CD14-positive monocyte (primary cell): ENCODE data around the gene SLC26A2. TPM values are rescaled to one million over a fixed set of nuclear protein-coding genes. Genes with fewer than 3 reads are reported as not detected.

Experiments used
- DNase-seq, 3 donors: peaks; one replicate each; pipeline ENCODE4 v3.0.0-alpha.2; 2011 to 2022
- H2AFZ ChIP-seq: 2 replicates; pipeline ENCODE4 v1.6.0; 2012; ENCODE audit warnings: mild to moderate bottlenecking, low read depth, low read length, inconsistent platforms; ENCODE audit not compliant: insufficient read depth, poor library complexity, severe bottlenecking
- H3K27ac ChIP-seq, 2 donors: 1 replicate in 1 of 2; 2 replicates in 1 of 2; pipeline ENCODE4 v1.5.1; 2012 to 2013; ENCODE audit warnings: low read length in 2 of 2, control low read depth in 1 of 2, inconsistent platforms in 1 of 2, low read depth in 1 of 2, mild to moderate bottlenecking in 1 of 2
- H3K27me3 ChIP-seq, 2 donors: one replicate each; pipeline versions ENCODE4 v1.6.0 to v1.6.1; 2011 to 2013; ENCODE audit warnings: low read length in 2 of 2; ENCODE audit not compliant: control insufficient read depth in 2 of 2, insufficient read depth in 2 of 2
- H3K36me3 ChIP-seq, 2 donors: replicated peaks in 1 of 2; 1 replicate in 1 of 2; 2 replicates in 1 of 2; pipeline versions ENCODE4 v1.5.1 to v1.6.1; 2012 to 2013; ENCODE audit warnings: low read length in 2 of 2, control low read depth in 1 of 2, inconsistent platforms in 1 of 2, mild to moderate bottlenecking in 1 of 2; ENCODE audit not compliant: insufficient read depth in 2 of 2, control insufficient read depth in 1 of 2
- H3K4me1 ChIP-seq, 2 donors: 1 replicate in 1 of 2; 2 replicates in 1 of 2; pipeline versions ENCODE4 v1.5.1 to v1.6.1; 2012 to 2013; ENCODE audit warnings: low read length in 2 of 2, control low read depth in 1 of 2, inconsistent platforms in 1 of 2, mild to moderate bottlenecking in 1 of 2, moderate library complexity in 1 of 2; ENCODE audit not compliant: insufficient read depth in 2 of 2, control insufficient read depth in 1 of 2
- H3K4me2 ChIP-seq: replicated peaks from 2 replicates; pipeline ENCODE3; 2012; ENCODE audit warnings: low read length, moderate library complexity, mild to moderate bottlenecking; ENCODE audit not compliant: poor library complexity, severe bottlenecking; ENCODE audit errors: extremely low read depth
- H3K4me3 ChIP-seq, 3 experiments: fragments of 200-600 bp in 1 of 3; sonication (generic) in 1 of 3; replicated peaks in 1 of 3; 1 replicate in 2 of 3; 2 replicates in 1 of 3; pipeline ENCODE4 v1.5.1; 2011 to 2013; ENCODE audit warnings: low read length in 3 of 3, mild to moderate bottlenecking in 3 of 3, control low read depth in 2 of 3, low read depth in 2 of 3, inconsistent platforms in 1 of 3, moderate library complexity in 1 of 3
- H3K79me2 ChIP-seq: 2 replicates; pipeline ENCODE4 v1.6.0; 2012; ENCODE audit warnings: mild to moderate bottlenecking, control low read depth, inconsistent platforms, low read length, moderate library complexity; ENCODE audit not compliant: insufficient read depth
- H3K9ac ChIP-seq: 2 replicates; pipeline ENCODE4 v1.6.0; 2017; ENCODE audit warnings: low read length, mild to moderate bottlenecking; ENCODE audit not compliant: insufficient read depth, poor library complexity, severe bottlenecking
- H3K9me3 ChIP-seq, 2 donors: replicated peaks in 1 of 2; 1 replicate in 1 of 2; 2 replicates in 1 of 2; pipeline versions ENCODE4 v1.5.1 to v1.6.1; 2012 to 2013; ENCODE audit warnings: low read length in 2 of 2, control low read depth in 1 of 2; ENCODE audit not compliant: control insufficient read depth in 1 of 2, insufficient read depth in 1 of 2
- H4K20me1 ChIP-seq: 2 replicates; pipeline ENCODE4 v1.6.0; 2012; ENCODE audit warnings: mild to moderate bottlenecking, low read length, control low read depth, moderate library complexity; ENCODE audit not compliant: insufficient read depth
- H3K27ac Mint-ChIP-seq, 7 donors: one replicate each; pipeline ENCODE4 v1.8.0; 2020; ENCODE audit warnings: mild to moderate bottlenecking in 7 of 7, mixed read lengths in 7 of 7, moderate library complexity in 6 of 7, inconsistent platforms in 2 of 7
- H3K27me3 Mint-ChIP-seq, 3 donors: one replicate each; pipeline ENCODE4 v1.8.0; 2021 to 2022; ENCODE audit warnings: low read depth in 3 of 3, mild to moderate bottlenecking in 3 of 3, mixed read lengths in 3 of 3, moderate library complexity in 3 of 3, inconsistent platforms in 1 of 3
- H3K36me3 Mint-ChIP-seq, 2 donors: one replicate each; pipeline ENCODE4 v1.8.0; 2020; ENCODE audit warnings: mixed read lengths in 2 of 2, inconsistent platforms in 1 of 2, mild to moderate bottlenecking in 1 of 2
- H3K4me1 Mint-ChIP-seq: one replicate; pipeline ENCODE4 v1.8.0; 2020; ENCODE audit warnings: mild to moderate bottlenecking, mixed read lengths
- H3K4me3 Mint-ChIP-seq, 2 donors: one replicate each; pipeline ENCODE4 v1.8.0; 2020; ENCODE audit warnings: mild to moderate bottlenecking in 2 of 2, mixed read lengths in 2 of 2, moderate library complexity in 1 of 2
- H3K9me3 Mint-ChIP-seq, 7 donors: one replicate each; pipeline ENCODE4 v1.8.0; 2020 to 2022; ENCODE audit warnings: mixed read lengths in 7 of 7, mild to moderate bottlenecking in 6 of 7, moderate library complexity in 6 of 7, inconsistent platforms in 2 of 7
- CTCF ChIP-seq: fragments of 200-600 bp; IDR thresholded peaks from one replicate; pipeline ENCODE4 v1.8.0; 2022; ENCODE audit warnings: antibody characterized with exemption, mild to moderate bottlenecking
- WGBS: methylation state at CpG from one replicate; pipeline ENCODE4 v1.1.5; 2013; ENCODE audit warnings: missing lambda C conversion rate; ENCODE audit not compliant: insufficient coverage; 5-methylcytosine and 5-hydroxymethylcytosine counted together
- intact Hi-C, 2 donors: fragments of 100-400 bp; cut with micrococcal nuclease; formaldehyde crosslinking; loops; one replicate each; pipeline versions ENCODE4 v1.15.0 to v1.15.1; 2023
- polyA plus RNA-seq, 3 donors: library from polyadenylated mRNA; depleted of rRNA in 1 of 3; unstranded in 2 of 3; stranded (reverse) in 1 of 3; fragments of 300-500 nt in 2 of 3; fragments of >200 nt in 1 of 3; fragmentation: Illumina TruSeq in 2 of 3; gene quantifications; 1 replicate in 2 of 3; 2 replicates in 1 of 3; pipeline ENCODE4 v1.2.3, GENCODE V29; 2012 to 2021

The SLC26A2 gene
- polyA plus RNA-seq, 3 donors = 1.9 to 3.6 (median 3.1) TPM

DNA sequence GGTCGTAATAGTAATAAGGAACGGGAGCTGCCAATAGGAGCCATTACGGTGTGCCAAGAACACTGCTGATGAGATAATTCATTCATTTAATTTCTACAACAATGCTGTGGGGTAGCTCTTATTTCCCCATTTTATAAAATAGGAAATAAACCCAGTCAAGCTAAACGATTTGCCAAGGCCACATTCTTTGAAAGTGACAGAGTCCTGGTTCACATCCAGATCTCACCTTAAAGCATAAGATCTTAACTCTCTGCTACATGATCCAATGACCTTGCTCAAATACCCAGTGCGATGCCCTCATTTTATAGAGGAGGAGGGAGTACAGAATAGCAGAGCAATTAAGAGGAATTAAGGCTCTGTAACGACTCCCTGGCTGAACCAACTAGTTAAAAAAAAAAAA, 21.0 kb upstream of the SLC26A2 start:
- peaks cover 0 to 3% (median 0%) of the 10 kb centered on the region in 3 donors for H3K27me3 Mint-ChIP-seq
- Histone ChIP-seq H3K36me3 (no peaks in the 10 kb centered on the region), H3K27ac (peak overlapping the region; percentile 26 to 92), H3K27me3 (no peaks in the 10 kb centered on the region), H3K79me2 (no peaks in the 10 kb centered on the region), H3K4me3 (peak overlapping the region in 1 of 3 experiments; percentile 33), H3K4me1 (peaks cover 45 to 46% of the 10 kb centered on the region in 2 donors), H3K9me3 (no peaks in the 10 kb centered on the region), H4K20me1 (no peaks in the 10 kb centered on the region), H3K4me2 (peak overlapping the region; percentile 51), H2AFZ (peak overlapping the region; percentile 14), H3K9ac (peak overlapping the region; percentile 50)
- H3K36me3 Mint-ChIP-seq = no peaks in the 10 kb centered on the region
- intact Hi-C loops = no loop called here
- peaks cover 0 to 1% (median 0%) of the 10 kb centered on the region in 7 donors for H3K9me3 Mint-ChIP-seq
- TF ChIP-seq CTCF = no peak
- DNase-seq = peak; percentile 31 to 66 (median 60)
- peak overlapping the region; percentile 94 to 98 (median 96) for H3K27ac Mint-ChIP-seq
- 0% methylated on average over 1 of the region's 6 CpGs for WGBS
- H3K4me1 Mint-ChIP-seq = peaks cover 63% of the 10 kb centered on the region
- H3K4me3 Mint-ChIP-seq = peak overlapping the region in 1 of 2 donors; percentile 70

- Histone ChIP-seq H3K36me3 (no peaks in the 10 kb centered on the region), H3K27ac (peak overlapping the region; percentile 25 to 92), H3K9me3 (no peaks in the 10 kb centered on the region), H2AFZ (no peak overlapping the region), H3K4me3 (peak overlapping the region in 1 of 3 experiments; percentile 33), H3K4me2 (peak overlapping the region; percentile 51), H3K4me1 (peaks cover 45 to 46% of the 10 kb centered on the region in 2 donors), H3K9ac (peak overlapping the region; percentile 50), H3K27me3 (no peaks in the 10 kb centered on the region), H4K20me1 (no peaks in the 10 kb centered on the region), H3K79me2 (no peaks in the 10 kb centered on the region)
- DNase-seq = peak; percentile 71 to 90 (median 88)
- H3K36me3 Mint-ChIP-seq = no peaks in the 10 kb centered on the region
- no peak for TF ChIP-seq CTCF
- H3K4me3 Mint-ChIP-seq = peak overlapping the region; percentile 14 to 70
- 25% methylated on average over 7 of the region's 9 CpGs for WGBS
- peaks cover 62% of the 10 kb centered on the region for H3K4me1 Mint-ChIP-seq
- peaks cover 0 to 3% (median 0%) of the 10 kb centered on the region in 3 donors for H3K27me3 Mint-ChIP-seq
- intact Hi-C loops = loop anchor here in 1 of 2 donors (2.0 to 10.0 kb wide), 2 partner anchors 21 to 265 kb away; partner anchors contain the start of gene SLC26A2
- H3K9me3 Mint-ChIP-seq = peaks cover 0 to 1% (median 0%) of the 10 kb centered on the region in 7 donors
- H3K27ac Mint-ChIP-seq = peak overlapping the region; percentile 94 to 98 (median 96)
Observed at GRCh38 chr5:149940077-149940574, 20.4 kb upstream of the SLC26A2 start.
